K562 (cell line): Measurements from ENCODE around the gene VILL. TPM values are rescaled to one million over a fixed set of nuclear protein-coding genes. Genes with fewer than 3 reads are reported as not detected.

ENCODE experiments used
- ATAC-seq: fragments of 200-7000 bp; cut with Tn5 transposase; 3 replicates; pipeline ENCODE4 v1.9.1; 2020; ENCODE audit warnings: moderate library complexity
- BruUV-seq: library from RNA; stranded (reverse); fragments of 400-500 nt; replicated peaks from 2 replicates; lab custom pipeline; 2021; lab: Mats Ljungman, UMichigan
- CTCF ChIA-PET: fragments of 300-600 bp; formaldehyde crosslinking; extraction: SDS; loops from one replicate; lab custom pipeline; 2021; ENCODE audit warnings: low intra/inter-chr PET ratio; lab: Yijun Ruan, JAX
- POLR2A ChIA-PET: fragments of 300-600, 350-650 bp; sonication (Branson Sonifier 250); formaldehyde crosslinking; extraction: SDS; loops from one replicate; lab custom pipeline; 2021; ENCODE audit warnings: antibody characterized with exemption, inconsistent platforms; lab: Yijun Ruan, JAX
- DNase-seq, 4 experiments: peaks; one replicate each; pipeline versions ENCODE4 v3.0.0 to v3.0.0-alpha.2; 2011 to 2018; ENCODE audit warnings: low spot score in 3 of 4, mixed read lengths in 3 of 4; ENCODE audit errors: extremely low read depth in 1 of 4
- FAIRE-seq: peaks from 2 replicates; lab custom pipeline; 2011; peaks lifted over from hg19 to GRCh38; lab: Jason Lieb, UNC
- H2AFZ ChIP-seq: 2 replicates; pipeline ENCODE4 v1.6.0; 2011; ENCODE audit warnings: low read depth, low read length, control low read depth, inconsistent platforms
- H3K27ac ChIP-seq: fragments of 200-600 bp; 3 replicates; pipeline ENCODE4 v1.8.0; 2011; ENCODE audit warnings: low read depth, mild to moderate bottlenecking, control low read depth, inconsistent platforms, low read length, moderate library complexity, mixed read lengths; ENCODE audit errors: extremely low read depth
- H3K27me3 ChIP-seq, 2 experiments: fragments of 300-600 bp in 1 of 2; 2 replicates in 1 of 2; 3 replicates in 1 of 2; pipeline versions ENCODE4 v1.6.0 to v1.8.0; 2011; ENCODE audit warnings: inconsistent platforms in 2 of 2, low read length in 2 of 2, mild to moderate bottlenecking in 1 of 2, mixed read lengths in 1 of 2, moderate library complexity in 1 of 2; ENCODE audit not compliant: control insufficient read depth in 2 of 2, insufficient read depth in 2 of 2
- H3K36me3 ChIP-seq: fragments of 300-600 bp; 3 replicates; pipeline ENCODE4 v1.8.0; 2011; ENCODE audit warnings: mild to moderate bottlenecking, low read length, inconsistent platforms; ENCODE audit not compliant: control insufficient read depth, insufficient read depth
- H3K4me1 ChIP-seq, 2 experiments: fragments of 200-600 bp in 1 of 2; replicated peaks in 1 of 2; 2 replicates in 1 of 2; 3 replicates in 1 of 2; pipeline versions ENCODE4 v1.5.1 to v1.8.0; 2011; ENCODE audit warnings: inconsistent platforms in 2 of 2, low read length in 2 of 2, mild to moderate bottlenecking in 1 of 2, mixed read lengths in 1 of 2, moderate library complexity in 1 of 2; ENCODE audit not compliant: control insufficient read depth in 2 of 2, insufficient read depth in 2 of 2
- H3K4me2 ChIP-seq: 2 replicates; pipeline ENCODE4 v1.6.1; 2011; ENCODE audit warnings: low read length, control low read depth, inconsistent platforms, mixed read lengths; ENCODE audit not compliant: insufficient read depth
- H3K4me3 ChIP-seq: fragments of 200-600 bp; sonication (generic), shearing (Covaris generic); 2 replicates; pipeline ENCODE4 v1.5.1; 2016; ENCODE audit warnings: control low read depth, inconsistent platforms
- H3K79me2 ChIP-seq: fragments of 200-600 bp; 3 replicates; pipeline ENCODE4 v1.8.0; 2011; ENCODE audit warnings: low read length, inconsistent platforms; ENCODE audit not compliant: control insufficient read depth, insufficient read depth
- H3K9ac ChIP-seq, 2 experiments: 2 replicates each; pipeline versions ENCODE4 v1.6.0 to v1.6.1; 2011; ENCODE audit warnings: low read depth in 2 of 2, low read length in 2 of 2, control low read depth in 1 of 2, inconsistent platforms in 1 of 2, mild to moderate bottlenecking in 1 of 2, mixed read lengths in 1 of 2; ENCODE audit not compliant: insufficient read depth in 1 of 2
- H3K9me1 ChIP-seq: one replicate; pipeline ENCODE4 v1.6.0; 2011; ENCODE audit warnings: inconsistent platforms, mild to moderate bottlenecking, low read length, moderate library complexity; ENCODE audit not compliant: control insufficient read depth, insufficient read depth
- H3K9me3 ChIP-seq: replicated peaks from 2 replicates; pipeline ENCODE4 v1.5.1; 2011; ENCODE audit warnings: low read depth, low read length, inconsistent platforms; ENCODE audit not compliant: control insufficient read depth, insufficient read depth
- H4K20me1 ChIP-seq: replicated peaks from 2 replicates; pipeline ENCODE4 v1.6.1; 2011; ENCODE audit warnings: low read length, inconsistent platforms, mixed read lengths; ENCODE audit not compliant: control insufficient read depth, insufficient read depth
- HLTF ChIP-seq: fragments of 450-650 bp; IDR thresholded peaks from 2 replicates; pipeline ENCODE4 v1.6.1; 2016
- HNRNPUL1 ChIP-seq: fragments of 200-400 bp; formaldehyde crosslinking; IDR thresholded peaks from 2 replicates; pipeline ENCODE4 v1.6.1; 2017; ENCODE audit warnings: low read length
- NCOA1 ChIP-seq: fragments of 450-650 bp; IDR thresholded peaks from 2 replicates; pipeline ENCODE4 v1.6.1; 2016; ENCODE audit warnings: low read depth
- NCOA6 ChIP-seq: fragments of 450-650 bp; IDR thresholded peaks from 2 replicates; pipeline ENCODE4 v1.6.1; 2017; ENCODE audit warnings: mild to moderate bottlenecking
- POLR2AphosphoS2 ChIP-seq: IDR thresholded peaks from 2 replicates; pipeline ENCODE4 v1.6.1; 2012; ENCODE audit warnings: low read length, improper control_type of control experiment
- SAP30 ChIP-seq: fragments of 200-600 bp; sonication (generic); IDR thresholded peaks from 2 replicates; pipeline ENCODE4 v1.6.1; 2012; ENCODE audit warnings: borderline replicate concordance, low read depth, mild to moderate bottlenecking, moderate library complexity, low read length, control low read depth, inconsistent platforms; ENCODE audit not compliant: insufficient read depth, poor library complexity, severe bottlenecking
- SETDB1 ChIP-seq: IDR thresholded peaks from one replicate; pipeline ENCODE4 v1.6.1; 2012; ENCODE audit warnings: low read length, control low read depth, inconsistent platforms
- SMARCA5 ChIP-seq: fragments of 450-650 bp; IDR thresholded peaks from 2 replicates; pipeline ENCODE4 v1.6.1; 2016
- STAT5B ChIP-seq: fragments of 250-450 bp; sonication (Bioruptor Pico); IDR thresholded peaks from 2 replicates; pipeline ENCODE4 v1.8.0; 2021; ENCODE audit warnings: mild to moderate bottlenecking, inconsistent platforms
- ZBTB17 ChIP-seq: fragments of 450-650 bp; formaldehyde crosslinking; IDR thresholded peaks from 2 replicates; pipeline ENCODE4 v1.4.0; 2020; ENCODE audit warnings: mild to moderate bottlenecking
- ZNF146 ChIP-seq: IDR thresholded peaks from one replicate; pipeline ENCODE4 v1.6.1; 2018; ENCODE audit warnings: missing compliant biosample characterization; ENCODE audit not compliant: unreplicated experiment
- ZNF79 ChIP-seq: fragments of 250-450 bp; sonication (Bioruptor Pico); IDR thresholded peaks from 2 replicates; pipeline ENCODE4 v1.4.0; 2020; ENCODE audit warnings: low read depth, mild to moderate bottlenecking, moderate library complexity
- WGBS: fragments of 100-300 bp; shearing (Covaris generic); methylation state at CpG from one replicate; pipeline ENCODE4 v1.1.6; 2016; ENCODE audit warnings: low coverage, mixed read lengths; ENCODE audit not compliant: insufficient coverage; ENCODE audit errors: missing lambda C conversion rate; 5-methylcytosine and 5-hydroxymethylcytosine counted together
- in situ Hi-C: fragments of 300-500 bp; cut with MboI; formaldehyde crosslinking; loops from 4 replicates; pipeline ENCODE4 v1.15.0; 2018; ENCODE audit warnings: inconsistent platforms, mixed read lengths
- intact Hi-C: fragments of 100-400 bp; cut with micrococcal nuclease; formaldehyde crosslinking; loops from 2 replicates; pipeline ENCODE4 v1.14.2; 2022
- polyA plus RNA-seq, 8 experiments: library from polyadenylated mRNA; depleted of rRNA in 4 of 8; stranded (reverse) in 5 of 8; unstranded in 3 of 8; fragments of >200 nt; fragmentation: Nextera tagmentation in 2 of 8; fragmentation: Illumina TruSeq in 1 of 8; extraction: Ambion mirVana in 2 of 8; extraction: Trizol in 1 of 8; gene quantifications; 2 replicates each; pipeline versions ENCODE4 v1.2.1 to v1.2.3, GENCODE V29; 2011 to 2014; ENCODE audit warnings: inconsistent platforms in 1 of 8, missing spikeins in 1 of 8
- total RNA-seq, 7 experiments: library from RNA; depleted of rRNA in 6 of 7; stranded (reverse); fragments of >200 nt in 6 of 7; fragmentation: Illumina TruSeq in 2 of 7; extraction: Trizol in 2 of 7; gene quantifications; 2 replicates each; pipeline versions ENCODE4 v1.2.1 to v1.2.3, GENCODE V29; 2011 to 2021; ENCODE audit warnings: low replicate concordance in 1 of 7
- TF ChIP-seq, protein P1 (sequence below), 3 experiments: fragments of 200-800 bp in 1 of 3; sonication (Bioruptor generic) in 1 of 3; sonication (generic) in 1 of 3; formaldehyde crosslinking in 1 of 3; IDR thresholded peaks; 2 replicates each; pipeline versions ENCODE4 v1.6.1 to v1.8.0; 2016 to 2022; ENCODE audit warnings: mild to moderate bottlenecking in 2 of 3, missing compliant biosample characterization in 2 of 3, missing genetic modification characterization in 2 of 3, missing genetic modification reagents in 1 of 3
- TF ChIP-seq, protein P2 (sequence below): fragments of 450-650 bp; IDR thresholded peaks from 2 replicates; pipeline ENCODE4 v1.6.1; 2016; ENCODE audit warnings: antibody characterized with exemption
- TF ChIP-seq, protein P3 (sequence below): sonication (generic); formaldehyde crosslinking; IDR thresholded peaks from 2 replicates; pipeline ENCODE4 v1.8.0; 2022; ENCODE audit warnings: mild to moderate bottlenecking, missing genetic modification reagents
- TF ChIP-seq, protein P4 (sequence below), 2 experiments: IDR thresholded peaks; 2 replicates each; pipeline ENCODE4 v1.6.1; 2012; ENCODE audit warnings: improper control_type of control experiment in 2 of 2, low read depth in 2 of 2, low read length in 2 of 2, borderline replicate concordance in 1 of 2

The VILL gene
- total and polyA plus RNA-seq, 9 of the 15 experiments (the other 6 are each of a cell fraction or from before 2014, with no cell fraction given): 0.11 to 16.0 (median 8.8) TPM

DNA sequence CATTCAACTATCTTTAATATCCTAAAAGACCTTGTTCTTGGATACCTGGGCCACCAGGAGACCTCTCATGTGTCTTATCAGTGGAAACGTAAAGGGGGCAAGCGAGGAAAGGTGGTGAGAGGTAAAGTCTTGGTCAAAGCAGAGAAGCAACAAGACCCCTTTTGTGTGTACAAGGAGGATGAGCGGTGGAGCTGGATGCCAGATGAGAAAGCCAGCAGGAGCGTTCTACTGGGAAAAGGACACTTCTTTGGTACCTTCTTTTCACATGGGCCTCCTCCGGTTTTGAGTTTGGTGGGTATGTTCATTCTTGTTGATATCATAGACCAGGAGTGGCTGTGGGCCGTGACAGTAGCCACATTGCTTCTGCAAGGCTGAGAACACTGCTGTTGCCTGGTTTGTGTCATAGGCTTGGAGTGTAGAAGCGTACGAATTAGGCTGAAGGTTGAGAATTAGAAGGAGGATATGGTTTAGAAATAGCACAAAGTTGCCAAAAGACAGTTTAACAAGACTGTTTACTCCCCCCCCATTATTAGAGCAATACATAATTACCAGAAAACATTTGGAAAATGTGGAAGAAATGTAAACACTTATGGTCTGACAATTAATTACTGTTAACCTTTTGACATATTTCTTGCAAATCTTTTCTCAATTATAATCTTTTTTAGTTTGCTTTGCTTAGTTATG, 46.8 kb upstream of the VILL start (continued):
- TF ChIP-seq NCOA1 (no peak), HLTF (no peak), SAP30 (no peak), SETDB1 (no peak), ZNF79 (CRISPR knock-in tag) (no peak)
- TF ChIP-seq, protein P1, sequence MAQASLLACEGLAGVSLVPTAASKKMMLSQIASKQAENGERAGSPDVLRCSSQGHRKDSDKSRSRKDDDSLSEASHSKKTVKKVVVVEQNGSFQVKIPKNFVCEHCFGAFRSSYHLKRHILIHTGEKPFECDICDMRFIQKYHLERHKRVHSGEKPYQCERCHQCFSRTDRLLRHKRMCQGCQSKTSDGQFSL (CRISPR knock-in tag; IDR thresholded peaks at IDR 0.05): no peak
- TF ChIP-seq, protein P1 (tag; IDR thresholded peaks at IDR 0.05): no peak

DNA sequence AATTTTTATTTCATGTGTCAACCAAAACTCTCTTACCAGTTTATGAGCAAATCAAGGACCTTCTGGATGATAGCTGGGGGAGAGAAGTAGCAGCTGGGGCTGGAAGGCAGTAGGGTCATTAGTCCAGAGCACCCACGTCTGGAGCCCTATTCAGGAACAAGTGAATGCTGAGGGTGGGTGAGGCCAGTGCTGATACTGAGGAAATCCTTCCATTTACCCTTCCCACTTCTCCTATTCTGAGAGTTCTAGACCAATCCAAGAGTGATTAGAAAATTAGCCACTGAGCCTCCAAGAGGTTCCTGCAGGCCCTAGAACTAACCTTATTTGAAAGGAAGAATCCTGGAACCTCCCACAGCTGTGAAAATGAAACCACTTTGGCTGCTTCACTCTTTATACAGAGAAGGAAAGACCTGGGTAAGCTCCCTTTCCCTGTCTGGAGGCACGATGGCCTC, 46.2 kb upstream of the VILL start:
- Histone ChIP-seq H4K20me1 (peaks cover 6% of the 10 kb centered on the region), H3K9me1 (peaks cover 3% of the 10 kb centered on the region), H3K4me3 (no peak overlapping the region), H3K4me2 (no peak overlapping the region), H2AFZ (no peak overlapping the region), H3K27me3 (peaks cover 2 to 15% of the 10 kb centered on the region in 2 experiments; a peak in 2 of 5 replicates), H3K9ac (no peak overlapping the region), H3K36me3 (no peaks in the 10 kb centered on the region), H3K27ac (no peak overlapping the region), H3K79me2 (no peaks in the 10 kb centered on the region), H3K4me1 (peaks cover 0 to 10% of the 10 kb centered on the region in 2 experiments; a peak in 2 of 5 replicates), H3K9me3 (no peaks in the 10 kb centered on the region)
- intact Hi-C loops: no loop called here
- ChIA-PET CTCF (no interaction called here), POLR2A (interaction anchor here (0.6 to 1.3 kb wide), 4 partner anchors 11 to 39 kb away, joined by 3 to 4 read pairs (median 3); no protein-coding TSS in a partner anchor)
- ATAC-seq (no peak), DNase-seq (no peak), FAIRE-seq (no peak)
- WGBS: 14% methylated on average over 2 of the region's 2 CpGs
- in situ Hi-C loops: no loop called here
- BruUV-seq: no TSS peak
- TF ChIP-seq HNRNPUL1 (no peak), POLR2AphosphoS2 (no peak), SMARCA5 (no peak), ZNF146 (CRISPR knock-in tag) (no peak), NCOA6 (no peak), ZBTB17 (CRISPR knock-in tag) (no peak), STAT5B (CRISPR knock-in tag) (no peak)
- TF ChIP-seq, protein P2, sequence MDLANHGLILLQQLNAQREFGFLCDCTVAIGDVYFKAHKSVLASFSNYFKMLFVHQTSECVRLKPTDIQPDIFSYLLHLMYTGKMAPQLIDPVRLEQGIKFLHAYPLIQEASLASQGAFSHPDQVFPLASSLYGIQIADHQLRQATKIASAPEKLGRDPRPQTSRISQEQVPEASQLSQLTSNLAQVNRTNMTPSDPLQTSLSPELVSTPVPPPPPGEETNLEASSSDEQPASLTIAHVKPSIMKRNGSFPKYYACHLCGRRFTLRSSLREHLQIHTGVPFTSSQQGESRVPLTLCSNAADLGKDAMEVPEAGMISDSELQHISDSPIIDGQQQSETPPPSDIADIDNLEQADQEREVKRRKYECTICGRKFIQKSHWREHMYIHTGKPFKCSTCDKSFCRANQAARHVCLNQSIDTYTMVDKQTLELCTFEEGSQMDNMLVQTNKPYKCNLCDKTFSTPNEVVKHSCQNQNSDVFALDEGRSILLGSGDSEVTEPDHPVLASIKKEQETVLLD: no peak
- TF ChIP-seq, protein P3, sequence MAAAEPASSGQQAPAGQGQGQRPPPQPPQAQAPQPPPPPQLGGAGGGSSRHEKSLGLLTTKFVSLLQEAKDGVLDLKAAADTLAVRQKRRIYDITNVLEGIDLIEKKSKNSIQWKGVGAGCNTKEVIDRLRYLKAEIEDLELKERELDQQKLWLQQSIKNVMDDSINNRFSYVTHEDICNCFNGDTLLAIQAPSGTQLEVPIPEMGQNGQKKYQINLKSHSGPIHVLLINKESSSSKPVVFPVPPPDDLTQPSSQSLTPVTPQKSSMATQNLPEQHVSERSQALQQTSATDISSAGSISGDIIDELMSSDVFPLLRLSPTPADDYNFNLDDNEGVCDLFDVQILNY (CRISPR knock-in tag): no peak
- TF ChIP-seq, protein P4, sequence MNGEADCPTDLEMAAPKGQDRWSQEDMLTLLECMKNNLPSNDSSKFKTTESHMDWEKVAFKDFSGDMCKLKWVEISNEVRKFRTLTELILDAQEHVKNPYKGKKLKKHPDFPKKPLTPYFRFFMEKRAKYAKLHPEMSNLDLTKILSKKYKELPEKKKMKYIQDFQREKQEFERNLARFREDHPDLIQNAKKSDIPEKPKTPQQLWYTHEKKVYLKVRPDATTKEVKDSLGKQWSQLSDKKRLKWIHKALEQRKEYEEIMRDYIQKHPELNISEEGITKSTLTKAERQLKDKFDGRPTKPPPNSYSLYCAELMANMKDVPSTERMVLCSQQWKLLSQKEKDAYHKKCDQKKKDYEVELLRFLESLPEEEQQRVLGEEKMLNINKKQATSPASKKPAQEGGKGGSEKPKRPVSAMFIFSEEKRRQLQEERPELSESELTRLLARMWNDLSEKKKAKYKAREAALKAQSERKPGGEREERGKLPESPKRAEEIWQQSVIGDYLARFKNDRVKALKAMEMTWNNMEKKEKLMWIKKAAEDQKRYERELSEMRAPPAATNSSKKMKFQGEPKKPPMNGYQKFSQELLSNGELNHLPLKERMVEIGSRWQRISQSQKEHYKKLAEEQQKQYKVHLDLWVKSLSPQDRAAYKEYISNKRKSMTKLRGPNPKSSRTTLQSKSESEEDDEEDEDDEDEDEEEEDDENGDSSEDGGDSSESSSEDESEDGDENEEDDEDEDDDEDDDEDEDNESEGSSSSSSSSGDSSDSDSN (IDR thresholded peaks at IDR 0.05; ENCODE audit: borderline replicate concordance in 1 of 2, low read depth in 2 of 2, low read length in 2 of 2): no peak
